H7 (cell line): ENCODE results near the gene TTLL9. TPM values are rescaled to one million over a fixed set of nuclear protein-coding genes. Genes with fewer than 3 reads are reported as not detected.

Source experiments
- DNase-seq: peaks from one replicate; pipeline ENCODE4 v3.0.0; 2012
- H3K27me3 ChIP-seq: 2 replicates; pipeline ENCODE4 v1.6.0; 2011; ENCODE audit warnings: mild to moderate bottlenecking, low read length; ENCODE audit not compliant: control insufficient read depth, insufficient read depth
- H3K36me3 ChIP-seq: replicated peaks from 2 replicates; pipeline ENCODE4 v1.5.1; 2011; ENCODE audit warnings: low read length; ENCODE audit not compliant: control insufficient read depth, insufficient read depth
- H3K4me3 ChIP-seq: 2 replicates; pipeline ENCODE4 v1.5.1; 2011; ENCODE audit warnings: low read depth, mild to moderate bottlenecking, control low read depth, low read length, moderate library complexity; ENCODE audit not compliant: insufficient read depth
- total RNA-seq: library from RNA; depleted of rRNA; stranded (reverse); fragments of >200 nt; shearing (Covaris generic); gene quantifications from 2 replicates; pipeline ENCODE4 v1.2.3, GENCODE V29; 2014; rRNA removed

Gene TTLL9
- total RNA-seq, 1 experiment from 2014 or later, result 0.14 TPM

DNA sequence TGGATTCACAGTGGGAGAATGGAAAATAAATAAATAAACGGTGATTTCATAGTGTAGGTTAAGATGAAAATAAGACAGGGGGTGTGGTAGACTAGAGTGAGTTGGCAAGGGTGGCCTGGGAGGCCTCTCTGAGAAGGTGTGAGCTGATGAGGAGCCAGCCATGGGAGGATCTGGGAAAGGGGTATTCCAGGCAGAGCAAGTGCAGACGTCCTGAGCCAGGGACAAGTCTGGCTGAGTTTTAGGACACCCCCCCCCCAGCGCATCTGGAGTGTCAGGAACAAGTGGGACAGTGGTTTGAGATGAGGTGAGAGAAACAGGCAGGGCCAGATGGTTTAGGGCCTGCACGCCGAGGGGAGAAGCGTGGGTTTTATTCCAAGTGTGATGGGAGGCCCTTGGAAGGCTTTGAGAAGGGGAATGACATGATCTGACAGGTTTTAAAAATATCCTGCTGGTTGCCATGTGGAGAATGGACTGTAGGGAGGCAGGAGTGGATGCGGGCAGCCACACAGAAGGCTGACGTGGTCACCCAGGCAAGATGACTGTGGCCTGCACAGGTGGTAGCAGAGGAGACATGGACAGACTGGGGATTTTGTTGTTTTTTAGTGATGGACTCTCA lies 118.7 kb downstream of the TTLL9 start:
- H3K27me3 ChIP-seq, result peaks cover 15% of the 10 kb centered on the region
- no peak for DNase-seq
- H3K4me3 ChIP-seq, result no peak overlapping the region
- H3K36me3 ChIP-seq, result no peaks in the 10 kb centered on the region

DNA sequence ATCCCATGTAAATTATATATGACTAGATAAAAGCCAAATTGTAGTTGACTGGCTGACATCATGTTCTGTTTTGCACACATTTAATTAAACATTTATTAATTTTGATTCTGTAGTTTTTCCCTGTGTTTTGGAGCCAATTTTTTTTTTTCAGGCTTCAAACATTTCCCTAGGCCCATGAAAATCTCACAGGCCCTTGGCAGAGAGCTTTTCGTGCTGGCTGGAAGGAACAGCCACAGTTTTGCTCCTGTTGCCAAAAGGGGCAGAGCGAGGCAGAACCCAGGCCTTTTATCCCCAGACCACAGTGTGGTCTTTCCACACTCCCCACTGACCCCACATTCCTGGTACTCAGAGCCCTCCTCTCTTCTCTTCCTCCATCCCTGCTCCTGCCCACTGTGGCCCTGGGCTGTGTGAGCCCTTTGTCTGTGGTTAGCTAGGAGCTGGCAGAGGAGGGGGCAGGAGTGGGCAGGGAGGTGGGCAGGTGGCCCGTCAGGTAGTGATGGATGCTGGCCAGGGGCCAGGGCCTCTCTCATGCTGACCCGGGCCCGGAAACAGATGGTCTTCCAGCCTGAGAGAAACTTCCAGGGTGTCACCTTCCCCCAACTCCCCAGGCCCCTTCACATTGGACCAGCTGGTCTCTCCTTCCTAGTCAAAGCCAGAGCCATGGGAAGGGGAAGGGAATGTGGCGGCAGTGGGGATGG lies 120.4 kb downstream of the TTLL9 start:
- peak; percentile 33 for DNase-seq
- Histone ChIP-seq H3K4me3 (no peak overlapping the region), H3K27me3 (peaks cover 30% of the 10 kb centered on the region), H3K36me3 (no peaks in the 10 kb centered on the region)

DNA sequence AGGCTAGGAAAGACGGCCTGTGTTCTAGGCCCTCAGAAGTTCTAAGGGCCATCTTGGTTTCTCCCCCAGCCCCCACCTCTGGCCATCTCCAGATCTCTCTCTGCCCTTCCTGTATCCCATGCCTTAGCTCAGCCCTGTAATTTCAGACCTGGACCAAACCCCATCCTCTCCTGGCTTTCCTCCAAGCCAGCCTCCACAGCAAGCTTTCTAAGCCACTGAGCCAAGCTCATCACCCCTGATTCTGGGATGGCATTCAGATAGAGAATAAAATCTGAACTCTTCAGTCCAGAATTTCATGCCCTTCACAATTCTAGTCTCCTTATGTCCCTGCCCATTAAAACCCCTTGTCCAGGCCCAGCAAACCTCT lies 120.9 kb downstream of the TTLL9 start:
- no peak for DNase-seq
- Histone ChIP-seq H3K36me3 (no peaks in the 10 kb centered on the region), H3K4me3 (no peak overlapping the region), H3K27me3 (peaks cover 30% of the 10 kb centered on the region)

DNA sequence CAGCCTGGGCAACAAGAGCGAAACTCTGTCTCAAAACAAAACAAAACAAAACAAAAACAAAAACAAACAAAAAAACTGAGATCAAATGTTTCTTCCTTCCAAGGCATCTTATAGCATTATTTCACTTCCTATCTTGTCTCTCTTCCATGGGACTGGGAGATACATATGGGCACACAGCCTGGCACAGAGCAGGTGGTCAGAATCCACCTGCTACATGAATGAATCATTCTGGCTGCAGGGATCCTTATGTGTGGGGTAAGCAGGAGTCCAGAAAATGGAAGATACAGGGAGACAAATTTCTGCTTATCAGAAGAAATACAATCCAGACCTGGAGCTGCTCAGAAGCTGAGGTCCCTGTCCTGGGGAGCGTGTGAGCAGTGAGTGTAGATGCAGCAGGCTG lies 121.7 kb downstream of the TTLL9 start:
- Histone ChIP-seq H3K27me3 (peaks cover 30% of the 10 kb centered on the region), H3K4me3 (no peak overlapping the region), H3K36me3 (no peaks in the 10 kb centered on the region)
- no peak for DNase-seq

Other genes with a start within 250 kb of the TTLL9 start
- 0.21 TPM in 1 of 2 replicates, not detected in the other for gene COX4I2, start 232.7 kb upstream of the TTLL9 start, total RNA-seq
- 38.5 and 53.6 TPM in 2 replicates for gene BCL2L1, start 147.8 kb upstream of the TTLL9 start, total RNA-seq
- 119 and 157 TPM in 2 replicates for gene TPX2, start 131.3 kb upstream of the TTLL9 start, total RNA-seq
- 0.21 TPM in 1 of 2 replicates, not detected in the other for gene MYLK2, start 51.3 kb upstream of the TTLL9 start, total RNA-seq
- gene FOXS1, start 25.0 kb upstream of the TTLL9 start, total RNA-seq, result 0.38 TPM in 1 of 2 replicates, not detected in the other
- gene DUSP15, start 107 bp upstream of the TTLL9 start, total RNA-seq, result 1.5 and 2.5 TPM in 2 replicates
- gene PDRG1, start 81.4 kb downstream of the TTLL9 start, total RNA-seq, result 8.4 and 12.8 TPM in 2 replicates
- 0.63 and 0.73 TPM in 2 replicates for gene XKR7, start 97.5 kb downstream of the TTLL9 start, total RNA-seq
- 8.3 and 10.6 TPM in 2 replicates for gene CCM2L, start 139.8 kb downstream of the TTLL9 start, total RNA-seq
- 0.70 and 0.76 TPM in 2 replicates for gene HCK, start 181.6 kb downstream of the TTLL9 start, total RNA-seq
- 36.9 and 41.9 TPM in 2 replicates for gene TM9SF4, start 239.1 kb downstream of the TTLL9 start, total RNA-seq